K562 (cell line): ENCODE data around the gene RAI14. TPM values are rescaled to one million over a fixed set of nuclear protein-coding genes. Genes with fewer than 3 reads are reported as not detected.
A peak's percentile ranks its signal among the peaks of the same experiment; 100 is the strongest.

Experiments
- ATAC-seq: fragments of 200-7000 bp; cut with Tn5 transposase; 3 replicates; pipeline ENCODE4 v1.9.1; 2020; ENCODE audit warnings: moderate library complexity
- BruUV-seq: library from RNA; stranded (reverse); fragments of 400-500 nt; replicated peaks from 2 replicates; lab custom pipeline; 2021; lab: Mats Ljungman, UMichigan
- CTCF ChIA-PET: fragments of 300-600 bp; formaldehyde crosslinking; extraction: SDS; loops from one replicate; lab custom pipeline; 2021; ENCODE audit warnings: low intra/inter-chr PET ratio; lab: Yijun Ruan, JAX
- POLR2A ChIA-PET: fragments of 300-600, 350-650 bp; sonication (Branson Sonifier 250); formaldehyde crosslinking; extraction: SDS; loops from one replicate; lab custom pipeline; 2021; ENCODE audit warnings: antibody characterized with exemption, inconsistent platforms; lab: Yijun Ruan, JAX
- DNase-seq, 4 experiments: peaks; one replicate each; pipeline versions ENCODE4 v3.0.0 to v3.0.0-alpha.2; 2011 to 2018; ENCODE audit warnings: low spot score in 3 of 4, mixed read lengths in 3 of 4; ENCODE audit errors: extremely low read depth in 1 of 4
- FAIRE-seq: peaks from 2 replicates; lab custom pipeline; 2011; peaks lifted over from hg19 to GRCh38; lab: Jason Lieb, UNC
- H2AFZ ChIP-seq: 2 replicates; pipeline ENCODE4 v1.6.0; 2011; ENCODE audit warnings: low read depth, low read length, control low read depth, inconsistent platforms
- H3K27ac ChIP-seq: fragments of 200-600 bp; 3 replicates; pipeline ENCODE4 v1.8.0; 2011; ENCODE audit warnings: low read depth, mild to moderate bottlenecking, control low read depth, inconsistent platforms, low read length, moderate library complexity, mixed read lengths; ENCODE audit errors: extremely low read depth
- H3K27me3 ChIP-seq, 2 experiments: fragments of 300-600 bp in 1 of 2; 2 replicates in 1 of 2; 3 replicates in 1 of 2; pipeline versions ENCODE4 v1.6.0 to v1.8.0; 2011; ENCODE audit warnings: inconsistent platforms in 2 of 2, low read length in 2 of 2, mild to moderate bottlenecking in 1 of 2, mixed read lengths in 1 of 2, moderate library complexity in 1 of 2; ENCODE audit not compliant: control insufficient read depth in 2 of 2, insufficient read depth in 2 of 2
- H3K36me3 ChIP-seq: fragments of 300-600 bp; 3 replicates; pipeline ENCODE4 v1.8.0; 2011; ENCODE audit warnings: mild to moderate bottlenecking, low read length, inconsistent platforms; ENCODE audit not compliant: control insufficient read depth, insufficient read depth
- H3K4me1 ChIP-seq, 2 experiments: fragments of 200-600 bp in 1 of 2; replicated peaks in 1 of 2; 2 replicates in 1 of 2; 3 replicates in 1 of 2; pipeline versions ENCODE4 v1.5.1 to v1.8.0; 2011; ENCODE audit warnings: inconsistent platforms in 2 of 2, low read length in 2 of 2, mild to moderate bottlenecking in 1 of 2, mixed read lengths in 1 of 2, moderate library complexity in 1 of 2; ENCODE audit not compliant: control insufficient read depth in 2 of 2, insufficient read depth in 2 of 2
- H3K4me2 ChIP-seq: 2 replicates; pipeline ENCODE4 v1.6.1; 2011; ENCODE audit warnings: low read length, control low read depth, inconsistent platforms, mixed read lengths; ENCODE audit not compliant: insufficient read depth
- H3K4me3 ChIP-seq: fragments of 200-600 bp; sonication (generic), shearing (Covaris generic); 2 replicates; pipeline ENCODE4 v1.5.1; 2016; ENCODE audit warnings: control low read depth, inconsistent platforms
- H3K79me2 ChIP-seq: fragments of 200-600 bp; 3 replicates; pipeline ENCODE4 v1.8.0; 2011; ENCODE audit warnings: low read length, inconsistent platforms; ENCODE audit not compliant: control insufficient read depth, insufficient read depth
- H3K9ac ChIP-seq, 2 experiments: 2 replicates each; pipeline versions ENCODE4 v1.6.0 to v1.6.1; 2011; ENCODE audit warnings: low read depth in 2 of 2, low read length in 2 of 2, control low read depth in 1 of 2, inconsistent platforms in 1 of 2, mild to moderate bottlenecking in 1 of 2, mixed read lengths in 1 of 2; ENCODE audit not compliant: insufficient read depth in 1 of 2
- H3K9me1 ChIP-seq: one replicate; pipeline ENCODE4 v1.6.0; 2011; ENCODE audit warnings: inconsistent platforms, mild to moderate bottlenecking, low read length, moderate library complexity; ENCODE audit not compliant: control insufficient read depth, insufficient read depth
- H3K9me3 ChIP-seq: replicated peaks from 2 replicates; pipeline ENCODE4 v1.5.1; 2011; ENCODE audit warnings: low read depth, low read length, inconsistent platforms; ENCODE audit not compliant: control insufficient read depth, insufficient read depth
- H4K20me1 ChIP-seq: replicated peaks from 2 replicates; pipeline ENCODE4 v1.6.1; 2011; ENCODE audit warnings: low read length, inconsistent platforms, mixed read lengths; ENCODE audit not compliant: control insufficient read depth, insufficient read depth
- ARHGAP35 ChIP-seq: fragments of 450-650 bp; IDR thresholded peaks from 2 replicates; pipeline ENCODE4 v1.6.1; 2018; ENCODE audit not compliant: partially characterized antibody
- C11orf30 ChIP-seq: fragments of 450-650 bp; IDR thresholded peaks from 2 replicates; pipeline ENCODE4 v1.6.1; 2016; ENCODE audit warnings: low read depth, mild to moderate bottlenecking
- EZH2 ChIP-seq: IDR thresholded peaks from 2 replicates; pipeline ENCODE4 v1.6.1; 2012; ENCODE audit warnings: low read depth, mild to moderate bottlenecking, inconsistent platforms, low read length, borderline replicate concordance
- FOXM1 ChIP-seq, 2 experiments: fragments of 450-650 bp in 1 of 2; sonication (generic) in 1 of 2; formaldehyde crosslinking in 1 of 2; IDR thresholded peaks; 2 replicates each; pipeline versions ENCODE4 v1.6.1 to v1.9.0; 2017 to 2022; ENCODE audit warnings: low read depth in 2 of 2, mild to moderate bottlenecking in 2 of 2, missing genetic modification reagents in 1 of 2, moderate library complexity in 1 of 2
- MAFG ChIP-seq: fragments of 450-650 bp; conservative IDR thresholded peaks from 2 replicates; pipeline ENCODE4 v1.6.1; 2016; ENCODE audit warnings: missing genetic modification characterization, missing compliant biosample characterization
- MAFK ChIP-seq: IDR thresholded peaks from 2 replicates; pipeline ENCODE4 v1.6.1; 2011; ENCODE audit warnings: low read length, improper control_type of control experiment
- POLR2AphosphoS5 ChIP-seq: IDR thresholded peaks from 2 replicates; pipeline ENCODE4 v1.6.1; 2011; ENCODE audit warnings: mild to moderate bottlenecking, low read depth, low read length, moderate library complexity; ENCODE audit not compliant: control insufficient read depth, insufficient read depth
- POLR2B ChIP-seq: fragments of 450-650 bp; IDR thresholded peaks from 2 replicates; pipeline ENCODE4 v1.6.1; 2018; ENCODE audit warnings: low read depth; ENCODE audit not compliant: partially characterized antibody
- PRPF4 ChIP-seq: fragments of 200-400 bp; formaldehyde crosslinking; IDR thresholded peaks from one replicate; pipeline ENCODE4 v1.6.1; 2017; ENCODE audit warnings: low read length, low read depth, mild to moderate bottlenecking; ENCODE audit not compliant: insufficient read depth, poor library complexity, severe bottlenecking
- SNRNP70 ChIP-seq: fragments of 200-400 bp; formaldehyde crosslinking; optimal IDR thresholded peaks from 2 replicates; pipeline ENCODE3; 2017; ENCODE audit warnings: low read depth, low read length
- STAT5B ChIP-seq: fragments of 250-450 bp; sonication (Bioruptor Pico); IDR thresholded peaks from 2 replicates; pipeline ENCODE4 v1.8.0; 2021; ENCODE audit warnings: mild to moderate bottlenecking, inconsistent platforms
- ZNF12 ChIP-seq: sonication (generic); formaldehyde crosslinking; IDR thresholded peaks from 2 replicates; pipeline ENCODE4 v1.4.0; 2020; ENCODE audit warnings: mild to moderate bottlenecking, missing genetic modification reagents
- ZNF316 ChIP-seq: fragments of 450-650 bp; IDR thresholded peaks from 2 replicates; pipeline ENCODE4 v1.6.1; 2016
- ZNF780A ChIP-seq: fragments of 250-450 bp; sonication (Bioruptor Pico); IDR thresholded peaks from 2 replicates; pipeline ENCODE4 v1.5.0; 2021; ENCODE audit warnings: mild to moderate bottlenecking
- WGBS: fragments of 100-300 bp; shearing (Covaris generic); methylation state at CpG from one replicate; pipeline ENCODE4 v1.1.6; 2016; ENCODE audit warnings: low coverage, mixed read lengths; ENCODE audit not compliant: insufficient coverage; ENCODE audit errors: missing lambda C conversion rate; 5-methylcytosine and 5-hydroxymethylcytosine counted together
- in situ Hi-C: fragments of 300-500 bp; cut with MboI; formaldehyde crosslinking; loops from 4 replicates; pipeline ENCODE4 v1.15.0; 2018; ENCODE audit warnings: inconsistent platforms, mixed read lengths
- intact Hi-C: fragments of 100-400 bp; cut with micrococcal nuclease; formaldehyde crosslinking; loops from 2 replicates; pipeline ENCODE4 v1.14.2; 2022
- polyA plus RNA-seq, 8 experiments: library from polyadenylated mRNA; depleted of rRNA in 4 of 8; stranded (reverse) in 5 of 8; unstranded in 3 of 8; fragments of >200 nt; fragmentation: Nextera tagmentation in 2 of 8; fragmentation: Illumina TruSeq in 1 of 8; extraction: Ambion mirVana in 2 of 8; extraction: Trizol in 1 of 8; gene quantifications; 2 replicates each; pipeline versions ENCODE4 v1.2.1 to v1.2.3, GENCODE V29; 2011 to 2014; ENCODE audit warnings: inconsistent platforms in 1 of 8, missing spikeins in 1 of 8
- total RNA-seq, 7 experiments: library from RNA; depleted of rRNA in 6 of 7; stranded (reverse); fragments of >200 nt in 6 of 7; fragmentation: Illumina TruSeq in 2 of 7; extraction: Trizol in 2 of 7; gene quantifications; 2 replicates each; pipeline versions ENCODE4 v1.2.1 to v1.2.3, GENCODE V29; 2011 to 2021; ENCODE audit warnings: low replicate concordance in 1 of 7
- TF ChIP-seq, protein P1 (sequence below): fragments of 250-450 bp; sonication (Bioruptor Pico); IDR thresholded peaks from 2 replicates; pipeline ENCODE4 v1.4.0; 2020; ENCODE audit warnings: mild to moderate bottlenecking, moderate library complexity
- TF ChIP-seq, protein P2 (sequence below): fragments of 450-650 bp; formaldehyde crosslinking; IDR thresholded peaks from 2 replicates; pipeline ENCODE4 v1.4.0; 2020; ENCODE audit warnings: mild to moderate bottlenecking, moderate library complexity

Gene RAI14
- total and polyA plus RNA-seq, 9 of the 15 experiments (the other 6 are each of a cell fraction or from before 2014, with no cell fraction given) = 11.3 to 82.5 (median 34.8) TPM

DNA sequence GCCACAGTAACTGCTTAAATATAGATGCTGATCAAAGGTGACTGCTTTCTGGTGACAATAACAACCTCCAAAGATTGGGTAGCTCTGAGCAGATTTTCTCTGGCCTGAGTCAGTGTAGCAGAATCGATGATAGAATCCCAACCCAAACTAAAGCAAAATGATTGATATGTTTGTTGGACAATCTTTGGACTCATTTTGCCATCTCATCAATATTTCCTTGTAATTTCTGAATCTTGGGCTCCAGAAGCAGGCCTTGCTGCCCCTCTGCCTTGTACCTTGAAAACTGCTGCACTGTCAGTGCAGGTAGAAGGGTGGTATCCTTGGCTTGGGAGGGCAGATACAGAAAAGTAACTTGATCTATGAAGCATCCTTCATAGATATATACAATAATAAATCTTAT lies 201.8 kb downstream of the RAI14 start:
- FAIRE-seq (no peak), DNase-seq (no peak), ATAC-seq (no peak)
- Histone ChIP-seq H3K4me1 (no peaks in the 10 kb centered on the region; a peak in 1 of 5 replicates), H4K20me1 (no peaks in the 10 kb centered on the region), H3K9ac (no peak overlapping the region), H3K79me2 (no peaks in the 10 kb centered on the region), H2AFZ (no peak overlapping the region), H3K4me2 (no peak overlapping the region), H3K27me3 (no peaks in the 10 kb centered on the region), H3K36me3 (no peaks in the 10 kb centered on the region), H3K4me3 (no peak overlapping the region), H3K9me1 (no peaks in the 10 kb centered on the region), H3K9me3 (no peaks in the 10 kb centered on the region), H3K27ac (no peak overlapping the region)
- ChIA-PET POLR2A (no interaction called here), CTCF (no interaction called here)
- no TSS peak for BruUV-seq
- intact Hi-C loops = no loop called here
- 19% methylated on average over 1 of the region's 1 CpG for WGBS
- in situ Hi-C loops = no loop called here
- TF ChIP-seq ARHGAP35 = no peak
- no peak for TF ChIP-seq PRPF4
- TF ChIP-seq SNRNP70 = no peak
- TF ChIP-seq EZH2 = no peak
- peak; percentile 43 for TF ChIP-seq MAFK
- no peak for TF ChIP-seq STAT5B
- TF ChIP-seq, protein P1, sequence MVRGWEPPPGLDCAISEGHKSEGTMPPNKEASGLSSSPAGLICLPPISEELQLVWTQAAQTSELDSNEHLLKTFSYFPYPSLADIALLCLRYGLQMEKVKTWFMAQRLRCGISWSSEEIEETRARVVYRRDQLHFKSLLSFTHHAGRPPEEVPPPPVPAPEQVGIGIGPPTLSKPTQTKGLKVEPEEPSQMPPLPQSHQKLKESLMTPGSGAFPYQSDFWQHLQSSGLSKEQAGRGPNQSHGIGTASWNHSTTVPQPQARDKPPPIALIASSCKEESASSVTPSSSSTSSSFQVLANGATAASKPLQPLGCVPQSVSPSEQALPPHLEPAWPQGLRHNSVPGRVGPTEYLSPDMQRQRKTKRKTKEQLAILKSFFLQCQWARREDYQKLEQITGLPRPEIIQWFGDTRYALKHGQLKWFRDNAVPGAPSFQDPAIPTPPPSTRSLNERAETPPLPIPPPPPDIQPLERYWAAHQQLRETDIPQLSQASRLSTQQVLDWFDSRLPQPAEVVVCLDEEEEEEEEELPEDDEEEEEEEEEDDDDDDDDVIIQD (CRISPR knock-in tag) = no peak
- no peak for TF ChIP-seq POLR2AphosphoS5
- peak; percentile 76; the same call in 1 of the 2 replicates for TF ChIP-seq C11orf30
- peak; percentile 82 for TF ChIP-seq ZNF316
- TF ChIP-seq MAFG (tag) = peak; percentile 63
- no peak for TF ChIP-seq FOXM1 (IDR thresholded peaks at IDR 0.05; ENCODE audit: low read depth)
- TF ChIP-seq FOXM1 (CRISPR knock-in tag; IDR thresholded peaks at IDR 0.05; ENCODE audit: low read depth) = no peak
- no peak for TF ChIP-seq POLR2B
- TF ChIP-seq ZNF780A (CRISPR knock-in tag) = no peak
- TF ChIP-seq, protein P2, sequence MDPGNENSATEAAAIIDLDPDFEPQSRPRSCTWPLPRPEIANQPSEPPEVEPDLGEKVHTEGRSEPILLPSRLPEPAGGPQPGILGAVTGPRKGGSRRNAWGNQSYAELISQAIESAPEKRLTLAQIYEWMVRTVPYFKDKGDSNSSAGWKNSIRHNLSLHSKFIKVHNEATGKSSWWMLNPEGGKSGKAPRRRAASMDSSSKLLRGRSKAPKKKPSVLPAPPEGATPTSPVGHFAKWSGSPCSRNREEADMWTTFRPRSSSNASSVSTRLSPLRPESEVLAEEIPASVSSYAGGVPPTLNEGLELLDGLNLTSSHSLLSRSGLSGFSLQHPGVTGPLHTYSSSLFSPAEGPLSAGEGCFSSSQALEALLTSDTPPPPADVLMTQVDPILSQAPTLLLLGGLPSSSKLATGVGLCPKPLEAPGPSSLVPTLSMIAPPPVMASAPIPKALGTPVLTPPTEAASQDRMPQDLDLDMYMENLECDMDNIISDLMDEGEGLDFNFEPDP (CRISPR knock-in tag) = no peak
- no peak for TF ChIP-seq ZNF12 (CRISPR knock-in tag)
